ENCODE data around the gene FGFBP2.

FGFBP2 gene

GRCh38 chr4:15963001-15963451 is at the start of gene FGFBP2:
FGFBP2 (minus strand) TSS chr4:15963175; CDS start chr4:15963129, 46 bp downstream.
- DNase-seq (ENCODE audit: extremely low read depth, low read depth) = peak; percentile 20
- H3K4me3 ChIP-seq (replicated peaks; ENCODE audit: low read depth, low read length) = no peak within 1 kb of the TSS
- peak; percentile 77 for TF ChIP-seq CTCF (IDR thresholded peaks at IDR 0.05; ENCODE audit: low read depth, low read length, missing control alignments)

- TF ChIP-seq CTCF (IDR thresholded peaks at IDR 0.05; ENCODE audit: low read depth, low read length, missing control alignments) = no peak
- H3K4me3 ChIP-seq (replicated peaks; ENCODE audit: low read depth, low read length) = no peak overlapping the region
- DNase-seq (ENCODE audit: extremely low read depth, low read depth) = no peak
Measured at GRCh38 chr4:16011173-16011572, 48.2 kb upstream of the FGFBP2 start.

GRCh38 chr4:16009153-16009552 is 46.2 kb upstream of the FGFBP2 start:
- TF ChIP-seq CTCF (IDR thresholded peaks at IDR 0.05; ENCODE audit: low read depth, low read length, missing control alignments) = no peak
- H3K4me3 ChIP-seq (replicated peaks; ENCODE audit: low read depth, low read length) = no peak overlapping the region
- no peak for DNase-seq (ENCODE audit: extremely low read depth, low read depth)

GRCh38 chr4:16007471-16008095 is 44.6 kb upstream of the FGFBP2 start:
- TF ChIP-seq CTCF (IDR thresholded peaks at IDR 0.05; ENCODE audit: low read depth, low read length, missing control alignments) = no peak
- H3K4me3 ChIP-seq (replicated peaks; ENCODE audit: low read depth, low read length) = no peak overlapping the region
- no peak for DNase-seq (ENCODE audit: extremely low read depth, low read depth)

GRCh38 chr4:16006771-16007446 is 43.9 kb upstream of the FGFBP2 start:
- no peak for TF ChIP-seq CTCF (IDR thresholded peaks at IDR 0.05; ENCODE audit: low read depth, low read length, missing control alignments)
- no peak for DNase-seq (ENCODE audit: extremely low read depth, low read depth)
- no peak overlapping the region for H3K4me3 ChIP-seq (replicated peaks; ENCODE audit: low read depth, low read length)

- no peak overlapping the region for H3K4me3 ChIP-seq (replicated peaks; ENCODE audit: low read depth, low read length)
- DNase-seq (ENCODE audit: extremely low read depth, low read depth) = no peak
- no peak for TF ChIP-seq CTCF (IDR thresholded peaks at IDR 0.05; ENCODE audit: low read depth, low read length, missing control alignments)
Measured at GRCh38 chr4:16005676-16006075, 42.7 kb upstream of the FGFBP2 start.

Measured in HFF-Myc (cell line).